ENCODE data around the gene UCKL1. TPM values are rescaled to one million over a fixed set of nuclear protein-coding genes. Genes with fewer than 3 reads are reported as not detected.

The UCKL1 gene
- total RNA-seq, 2 donors from 2014 or later = 46.6 to 66.2 TPM

DNA sequence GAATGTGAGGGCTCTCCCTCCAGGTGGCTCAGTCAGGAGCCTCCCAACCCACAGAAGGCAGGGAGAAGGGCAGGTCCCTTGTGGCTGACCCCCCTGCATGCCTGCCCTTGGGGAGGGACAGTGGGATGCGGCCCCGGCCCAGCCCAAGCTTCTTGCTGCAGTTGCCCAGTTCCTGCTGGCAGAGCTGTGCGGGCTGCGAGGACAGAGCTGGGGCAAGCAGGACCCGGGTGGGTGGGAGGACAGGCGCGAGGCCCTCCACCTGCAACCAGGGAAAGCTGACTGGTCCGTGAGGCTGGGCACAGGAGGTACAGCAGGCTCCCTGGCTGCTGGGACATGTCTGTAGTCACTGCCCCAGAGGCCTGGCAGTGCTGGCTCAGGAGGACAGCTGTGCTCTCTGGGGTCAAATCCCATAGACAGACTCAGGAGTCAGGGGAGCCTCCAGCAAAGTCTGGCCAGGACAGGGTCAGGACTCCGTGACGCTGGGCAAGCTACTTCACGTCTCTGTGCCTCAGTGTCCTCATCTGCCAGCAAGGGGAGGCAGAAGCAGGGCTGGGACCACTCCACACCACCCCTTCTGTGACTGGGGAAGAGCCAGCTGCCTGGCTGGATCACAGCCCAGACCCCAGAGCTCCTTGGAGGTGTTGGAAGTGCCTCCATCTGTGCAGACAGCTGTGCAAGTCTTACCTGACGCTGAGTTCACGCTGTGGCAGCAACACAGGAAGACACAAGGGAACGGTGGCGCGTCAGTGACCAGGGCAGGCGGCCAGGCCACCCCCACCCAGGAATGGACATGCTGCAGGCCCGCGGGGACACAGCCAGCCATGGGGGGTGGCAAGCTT, 13.0 kb downstream of the UCKL1 start:
- H3K4me1 ChIP-seq (replicated peaks) = peaks cover 12% of the 10 kb centered on the region
- no peak overlapping the region for H3K4me3 ChIP-seq
- H3K27me3 ChIP-seq (replicated peaks; ENCODE audit: insufficient read depth) = no peaks in the 10 kb centered on the region
- intact Hi-C loops (cut with DNase I) = no loop called here
- DNase-seq (ENCODE audit: low spot score) = no peak
- TF ChIP-seq POLR2AphosphoS5 (IDR thresholded peaks at IDR 0.05) = no peak
- TF ChIP-seq CTCF (IDR thresholded peaks at IDR 0.05) = no peak
- no peak for TF ChIP-seq POLR2A (IDR thresholded peaks at IDR 0.05)
- peak overlapping the region; percentile 61 to 70 for H3K27ac ChIP-seq
- WGBS = 63% methylated on average over 19 of the region's 19 CpGs
- H3K9me3 ChIP-seq = no peaks in the 10 kb centered on the region
- H3K36me3 ChIP-seq = no peaks in the 10 kb centered on the region

GRCh38 chr20:63942250-63942951, 13.8 kb downstream of the UCKL1 start:
- 38% methylated on average over 30 of the region's 30 CpGs for WGBS
- TF ChIP-seq CTCF (IDR thresholded peaks at IDR 0.05) = no peak
- intact Hi-C loops (cut with DNase I) = no loop called here
- H3K36me3 ChIP-seq = no peaks in the 10 kb centered on the region
- H3K4me1 ChIP-seq (replicated peaks) = peaks cover 4% of the 10 kb centered on the region
- H3K27me3 ChIP-seq (replicated peaks; ENCODE audit: insufficient read depth) = no peaks in the 10 kb centered on the region
- no peaks in the 10 kb centered on the region for H3K9me3 ChIP-seq
- H3K4me3 ChIP-seq = no peak overlapping the region
- DNase-seq (ENCODE audit: low spot score) = no peak
- H3K27ac ChIP-seq = peak overlapping the region; percentile 61 to 70

GRCh38 chr20:63941282-63942081, 14.7 kb downstream of the UCKL1 start:
- Histone ChIP-seq H3K36me3 (no peaks in the 10 kb centered on the region), H3K27ac (peak overlapping the region in 1 of 2 donors; percentile 36), H3K27me3 (replicated peaks; ENCODE audit: insufficient read depth) (no peaks in the 10 kb centered on the region), H3K4me3 (no peak overlapping the region), H3K4me1 (replicated peaks) (no peaks in the 10 kb centered on the region), H3K9me3 (no peaks in the 10 kb centered on the region)
- 70% methylated on average over 35 of the region's 39 CpGs for WGBS
- TF ChIP-seq POLR2A (IDR thresholded peaks at IDR 0.05) (no peak), CTCF (IDR thresholded peaks at IDR 0.05) (no peak), POLR2AphosphoS5 (IDR thresholded peaks at IDR 0.05) (no peak)
- DNase-seq (ENCODE audit: low spot score) = no peak
- intact Hi-C loops (cut with DNase I) = no loop called here

GRCh38 chr20:63940472-63941266, 15.5 kb downstream of the UCKL1 start:
- no peak overlapping the region for H3K27ac ChIP-seq
- no peak overlapping the region for H3K4me3 ChIP-seq
- no peak for DNase-seq (ENCODE audit: low spot score)
- no peaks in the 10 kb centered on the region for H3K9me3 ChIP-seq
- no peak for TF ChIP-seq POLR2A (IDR thresholded peaks at IDR 0.05)
- TF ChIP-seq POLR2AphosphoS5 (IDR thresholded peaks at IDR 0.05) = no peak
- TF ChIP-seq CTCF (IDR thresholded peaks at IDR 0.05) = no peak
- intact Hi-C loops (cut with DNase I) = no loop called here
- no peaks in the 10 kb centered on the region for H3K27me3 ChIP-seq (replicated peaks; ENCODE audit: insufficient read depth)
- H3K36me3 ChIP-seq = no peaks in the 10 kb centered on the region
- H3K4me1 ChIP-seq (replicated peaks) = no peaks in the 10 kb centered on the region
- WGBS = 93% methylated on average over 47 of the region's 58 CpGs

Measured in prostate gland (tissue), 2 donors.